SK-N-SH (cell line): ENCODE data around the gene GPER1. TPM values are rescaled to one million over a fixed set of nuclear protein-coding genes. Genes with fewer than 3 reads are reported as not detected.

Source experiments
- CTCF ChIA-PET: fragments of 300-600, 350-600 bp; formaldehyde crosslinking; extraction: SDS; loops from one replicate; lab custom pipeline; 2021; lab: Yijun Ruan, JAX
- POLR2A ChIA-PET: fragments of 350-600 bp; sonication (Branson Sonifier 250); formaldehyde crosslinking; extraction: SDS; loops from one replicate; lab custom pipeline; 2020; ENCODE audit warnings: antibody characterized with exemption, inconsistent platforms; lab: Yijun Ruan, JAX
- DNase-seq: peaks from one replicate; pipeline ENCODE4 v3.0.0; 2012
- H2AFZ ChIP-seq: fragments of 200-600 bp; sonication (generic); 2 replicates; pipeline ENCODE4 v1.8.1; 2016; ENCODE audit warnings: antibody characterized with exemption, mild to moderate bottlenecking, low read depth
- H3F3A ChIP-seq: fragments of 200-600 bp; sonication (generic); replicated peaks from 2 replicates; pipeline ENCODE3; 2016; ENCODE audit warnings: antibody characterized with exemption, mild to moderate bottlenecking; ENCODE audit not compliant: insufficient read depth
- H3K27ac ChIP-seq, 2 experiments: fragments of 200-500 bp in 1 of 2; fragments of 200-600 bp in 1 of 2; sonication (Bioruptor generic) in 1 of 2; sonication (generic), shearing (Covaris generic) in 1 of 2; 2 replicates each; pipeline versions ENCODE4 v1.5.1 to v1.6.1; 2014 to 2016; ENCODE audit warnings: low read depth in 2 of 2, inconsistent platforms in 1 of 2, low read length in 1 of 2, mild to moderate bottlenecking in 1 of 2, mixed read lengths in 1 of 2
- H3K27me3 ChIP-seq: fragments of 200-600 bp; sonication (generic), shearing (Covaris generic); 2 replicates; pipeline ENCODE4 v1.6.1; 2016; ENCODE audit warnings: mixed run types; ENCODE audit not compliant: insufficient read depth
- H3K36me3 ChIP-seq, 2 experiments: fragments of 200-500 bp in 1 of 2; fragments of 200-600 bp in 1 of 2; sonication (Bioruptor generic) in 1 of 2; sonication (generic) in 1 of 2; replicated peaks in 1 of 2; 2 replicates each; pipeline versions ENCODE3 to v1.5.1; 2014 to 2016; ENCODE audit warnings: low read length in 1 of 2, mild to moderate bottlenecking in 1 of 2; ENCODE audit not compliant: insufficient read depth in 2 of 2, control insufficient read depth in 1 of 2
- H3K4me1 ChIP-seq, 2 experiments: fragments of 200-500 bp in 1 of 2; fragments of 200-600 bp in 1 of 2; sonication (Bioruptor generic) in 1 of 2; sonication (generic), shearing (Covaris generic) in 1 of 2; 2 replicates each; pipeline versions ENCODE4 v1.5.1 to v1.6.1; 2014 to 2016; ENCODE audit warnings: low read depth in 1 of 2, low read length in 1 of 2, mixed run types in 1 of 2; ENCODE audit not compliant: insufficient read depth in 2 of 2, control insufficient read depth in 1 of 2
- H3K4me2 ChIP-seq: fragments of 200-600 bp; sonication (generic), shearing (Covaris generic); 2 replicates; pipeline ENCODE4 v1.6.1; 2017; ENCODE audit warnings: mixed run types
- H3K4me3 ChIP-seq, 2 experiments: fragments of 200-500 bp in 1 of 2; fragments of 200-600 bp in 1 of 2; sonication (Bioruptor generic) in 1 of 2; sonication (generic), shearing (Covaris generic) in 1 of 2; 2 replicates each; pipeline versions ENCODE4 v1.5.1 to v1.8.1; 2014 to 2016; ENCODE audit warnings: low read depth in 2 of 2, inconsistent platforms in 1 of 2, low read length in 1 of 2, mild to moderate bottlenecking in 1 of 2, mixed read lengths in 1 of 2, moderate library complexity in 1 of 2
- H3K79me2 ChIP-seq: fragments of 200-600 bp; sonication (generic); 2 replicates; pipeline ENCODE4 v1.8.1; 2017; ENCODE audit warnings: mild to moderate bottlenecking; ENCODE audit not compliant: insufficient read depth
- H3K9ac ChIP-seq: fragments of 200-600 bp; sonication (generic); 2 replicates; pipeline ENCODE4 v1.6.1; 2017; ENCODE audit warnings: mixed run types
- H3K9me2 ChIP-seq: fragments of 200-600 bp; sonication (generic); 2 replicates; pipeline ENCODE4 v1.6.1; 2017; ENCODE audit warnings: mixed run types
- H3K9me3 ChIP-seq: fragments of 200-600 bp; sonication (generic); 2 replicates; pipeline ENCODE4 v1.6.1; 2017; ENCODE audit warnings: mixed run types, mild to moderate bottlenecking, moderate library complexity
- H4K20me1 ChIP-seq: fragments of 200-600 bp; sonication (generic); 2 replicates; pipeline ENCODE4 v1.6.1; 2017; ENCODE audit warnings: mild to moderate bottlenecking, mixed run types; ENCODE audit not compliant: insufficient read depth
- CHD2 ChIP-seq: fragments of 150-350 bp; IDR thresholded peaks from 2 replicates; pipeline ENCODE4 v1.6.1; 2018; ENCODE audit warnings: low read length; ENCODE audit not compliant: partially characterized antibody
- ELF1 ChIP-seq: IDR thresholded peaks from 2 replicates; pipeline ENCODE4 v1.4.0; 2012
- EP300 ChIP-seq, 2 experiments: IDR thresholded peaks; 2 replicates each; pipeline versions ENCODE4 v1.4.0 to v1.6.1; 2012; ENCODE audit warnings: borderline replicate concordance in 1 of 2, low read depth in 1 of 2, low read length in 1 of 2
- EZH2phosphoT487 ChIP-seq: fragments of 200-600 bp; sonication (generic); IDR thresholded peaks from 2 replicates; pipeline ENCODE4 v1.6.1; 2017; ENCODE audit warnings: low read depth, mixed run types, mild to moderate bottlenecking, antibody characterized with exemption, moderate library complexity, borderline replicate concordance
- FOSL2 ChIP-seq: IDR thresholded peaks from 2 replicates; pipeline ENCODE4 v1.4.0; 2012; ENCODE audit warnings: low read depth, mild to moderate bottlenecking, moderate library complexity, borderline replicate concordance
- FOXJ3 ChIP-seq: sonication (generic); formaldehyde crosslinking; IDR thresholded peaks from 2 replicates; pipeline ENCODE4 v1.5.1; 2020; ENCODE audit warnings: mild to moderate bottlenecking, missing genetic modification reagents
- FOXM1 ChIP-seq: IDR thresholded peaks from 2 replicates; pipeline ENCODE4 v1.4.0; 2012; ENCODE audit warnings: low read depth, mild to moderate bottlenecking
- GATA2 ChIP-seq: sonication (generic); formaldehyde crosslinking; IDR thresholded peaks from 2 replicates; pipeline ENCODE4 v1.5.0; 2020; ENCODE audit warnings: mild to moderate bottlenecking, missing genetic modification reagents
- JUND ChIP-seq: IDR thresholded peaks from 2 replicates; pipeline ENCODE4 v1.4.0; 2012
- MEF2A ChIP-seq: IDR thresholded peaks from 2 replicates; pipeline ENCODE4 v1.4.0; 2012; ENCODE audit warnings: low read depth, borderline replicate concordance
- MXI1 ChIP-seq: IDR thresholded peaks from 2 replicates; pipeline ENCODE4 v1.6.1; 2012; ENCODE audit warnings: mild to moderate bottlenecking, low read depth, low read length, improper control_type of control experiment
- NFIC ChIP-seq: IDR thresholded peaks from 2 replicates; pipeline ENCODE4 v1.4.0; 2012; ENCODE audit warnings: borderline replicate concordance
- SIN3A ChIP-seq: IDR thresholded peaks from 2 replicates; pipeline ENCODE4 v1.6.1; 2012; ENCODE audit warnings: low read depth, mild to moderate bottlenecking, low read length, moderate library complexity, borderline replicate concordance
- TAF1 ChIP-seq: IDR thresholded peaks from 2 replicates; pipeline ENCODE4 v1.6.1; 2012; ENCODE audit warnings: low read depth, mild to moderate bottlenecking, low read length, moderate library complexity, borderline replicate concordance
- TEAD4 ChIP-seq: IDR thresholded peaks from 2 replicates; pipeline ENCODE4 v1.4.0; 2012; ENCODE audit warnings: mild to moderate bottlenecking, borderline replicate concordance; ENCODE audit not compliant: insufficient read depth
- WGBS: methylation state at CpG from one replicate; pipeline ENCODE4 v1.1.6; 2017; ENCODE audit warnings: low lambda C conversion rate; 5-methylcytosine and 5-hydroxymethylcytosine counted together
- polyA plus RNA-seq, 3 experiments: library from polyadenylated mRNA; depleted of rRNA; stranded (reverse); fragments of >200 nt; gene quantifications; 2 replicates each; pipeline ENCODE4 v1.2.3, GENCODE V29; 2012
- TF ChIP-seq, protein P1 (sequence below): IDR thresholded peaks from 2 replicates; pipeline ENCODE4; 2012
- TF ChIP-seq, protein P2 (sequence below): IDR thresholded peaks from 2 replicates; pipeline ENCODE4 v1.4.0; 2012; ENCODE audit warnings: low read depth, borderline replicate concordance
- TF ChIP-seq, protein P3 (sequence below): fragments of 200-600 bp; sonication (generic); IDR thresholded peaks from 2 replicates; pipeline ENCODE4 v1.6.1; 2017; ENCODE audit warnings: antibody characterized with exemption, mild to moderate bottlenecking, moderate library complexity

GPER1 gene
- polyA plus RNA-seq, 1 of the 3 experiments (the other 2 are of a cell fraction), result 6.4 TPM

DNA sequence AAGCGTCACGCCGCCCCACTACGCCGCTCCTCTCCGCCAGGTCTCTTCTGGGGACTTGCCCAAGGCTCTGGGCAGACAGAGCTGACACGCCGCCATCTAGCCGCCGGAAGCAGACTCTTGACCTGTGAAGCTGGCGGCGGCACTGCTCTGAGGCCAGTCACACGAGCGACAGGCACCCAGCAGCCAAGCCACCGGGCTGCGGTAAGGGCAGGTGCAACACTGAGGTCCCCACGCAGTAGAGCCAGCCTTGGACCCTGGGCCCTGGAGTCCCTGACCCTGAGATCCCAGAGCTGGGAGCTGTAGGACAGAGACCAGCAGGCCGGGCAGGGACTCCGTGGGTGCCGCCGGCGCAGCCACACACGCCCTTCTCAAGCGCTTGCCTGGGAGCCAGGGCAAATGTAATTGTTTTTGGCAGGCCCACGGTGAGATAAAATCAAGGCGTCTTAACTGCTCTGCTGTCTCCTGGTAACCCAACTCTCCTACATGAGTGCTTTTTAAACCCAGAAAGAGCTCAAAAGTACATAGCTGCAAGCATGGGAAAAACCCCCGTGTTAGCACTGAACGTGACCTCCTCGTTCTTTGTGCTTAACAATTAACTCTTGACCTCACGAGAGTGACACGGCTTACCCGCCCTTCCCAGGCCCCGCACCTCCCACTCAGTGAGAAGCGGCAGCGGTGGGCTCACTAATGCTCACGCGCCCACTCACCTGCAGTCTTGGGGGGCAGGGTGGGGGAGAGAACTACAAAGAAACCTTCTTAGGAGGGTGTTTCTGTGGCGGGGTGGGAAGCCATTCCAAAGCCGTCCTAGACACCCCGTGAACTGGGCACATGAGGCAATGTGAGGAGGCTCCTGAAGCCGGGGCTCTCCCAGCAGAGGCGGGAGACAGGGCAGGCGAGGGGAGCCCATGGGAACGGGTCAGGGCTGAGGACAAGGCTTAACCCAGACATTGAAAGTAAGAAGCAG is 8.5 kb downstream of the GPER1 start:
- peaks cover 23% of the 10 kb centered on the region for H4K20me1 ChIP-seq
- no peak overlapping the region; a peak in 1 of 4 replicates for H3K4me3 ChIP-seq
- peaks cover 12 to 44% of the 10 kb centered on the region in 2 experiments; a peak in 3 of 4 replicates for H3K4me1 ChIP-seq
- peak overlapping the region; percentile 43; the same call in 1 of the 2 replicates for H3K4me2 ChIP-seq
- DNase-seq, result peak; percentile 88
- peaks cover 23% of the 10 kb centered on the region; the same call in 1 of the 2 replicates for H3K79me2 ChIP-seq
- H2AFZ ChIP-seq, result no peak overlapping the region
- peak overlapping the region in 1 of 2 experiments; percentile 71; a peak in 2 of 4 replicates for H3K27ac ChIP-seq
- H3K36me3 ChIP-seq, result peaks cover 0 to 37% of the 10 kb centered on the region in 2 experiments
- no peak overlapping the region for H3K9ac ChIP-seq
- no peaks in the 10 kb centered on the region for H3K9me2 ChIP-seq
- ChIA-PET CTCF (interaction anchor here (0.6 to 5.1 kb wide), 14 partner anchors 8 to 336 kb away, joined by 3 to 48 read pairs (median 5); partner anchors contain the start of genes GPER1 and GPR146), POLR2A (interaction anchor here (1.2 kb wide), 1 partner anchor 122 kb away, joined by 5 read pairs; the partner anchor contains the start of gene COX19)
- WGBS, result 70% methylated on average over 41 of the region's 44 CpGs
- no peaks in the 10 kb centered on the region for H3F3A ChIP-seq
- TF ChIP-seq MXI1 (peak; percentile 39; the same call in 1 of the 2 replicates), CHD2 (peak; percentile 9), NFIC (no peak), GATA2 (CRISPR knock-in tag) (peak; percentile 66; the same call in 1 of the 2 replicates), FOXJ3 (CRISPR knock-in tag) (peak; percentile 33; the same call in 1 of the 2 replicates)
- TF ChIP-seq, protein P1, sequence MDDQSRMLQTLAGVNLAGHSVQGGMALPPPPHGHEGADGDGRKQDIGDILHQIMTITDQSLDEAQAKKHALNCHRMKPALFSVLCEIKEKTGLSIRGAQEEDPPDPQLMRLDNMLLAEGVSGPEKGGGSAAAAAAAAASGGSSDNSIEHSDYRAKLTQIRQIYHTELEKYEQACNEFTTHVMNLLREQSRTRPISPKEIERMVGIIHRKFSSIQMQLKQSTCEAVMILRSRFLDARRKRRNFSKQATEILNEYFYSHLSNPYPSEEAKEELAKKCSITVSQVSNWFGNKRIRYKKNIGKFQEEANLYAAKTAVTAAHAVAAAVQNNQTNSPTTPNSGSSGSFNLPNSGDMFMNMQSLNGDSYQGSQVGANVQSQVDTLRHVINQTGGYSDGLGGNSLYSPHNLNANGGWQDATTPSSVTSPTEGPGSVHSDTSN, result peak; percentile 82
- TF ChIP-seq, protein P2, sequence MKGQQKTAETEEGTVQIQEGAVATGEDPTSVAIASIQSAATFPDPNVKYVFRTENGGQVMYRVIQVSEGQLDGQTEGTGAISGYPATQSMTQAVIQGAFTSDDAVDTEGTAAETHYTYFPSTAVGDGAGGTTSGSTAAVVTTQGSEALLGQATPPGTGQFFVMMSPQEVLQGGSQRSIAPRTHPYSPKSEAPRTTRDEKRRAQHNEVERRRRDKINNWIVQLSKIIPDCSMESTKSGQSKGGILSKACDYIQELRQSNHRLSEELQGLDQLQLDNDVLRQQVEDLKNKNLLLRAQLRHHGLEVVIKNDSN, result no peak
- H3K9me3 ChIP-seq, result no peaks in the 10 kb centered on the region
- no peaks in the 10 kb centered on the region for H3K27me3 ChIP-seq

DNA sequence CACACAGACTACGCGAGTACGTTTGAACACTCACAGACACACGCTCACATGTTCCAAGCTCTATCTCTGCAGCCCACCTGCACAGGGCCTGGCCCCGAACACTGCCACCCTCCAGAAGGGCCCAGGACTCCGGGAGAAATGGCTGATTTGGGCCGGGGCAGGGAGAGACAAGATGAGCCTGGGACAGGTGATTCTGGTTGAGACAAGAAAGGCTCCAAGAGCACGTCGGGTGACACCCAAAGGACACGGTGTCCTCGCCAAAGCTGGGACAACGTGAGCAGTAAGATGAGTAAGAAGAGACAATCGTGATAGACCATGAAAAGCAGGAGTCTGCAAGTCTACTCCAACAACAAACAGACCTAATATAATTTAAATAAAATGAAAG is 9.2 kb downstream of the GPER1 start:
- Histone ChIP-seq H3K4me3 (no peak overlapping the region), H4K20me1 (peaks cover 23% of the 10 kb centered on the region), H3K4me2 (no peak overlapping the region), H3K79me2 (peaks cover 21% of the 10 kb centered on the region; the same call in 1 of the 2 replicates), H2AFZ (no peak overlapping the region), H3K36me3 (peaks cover 0 to 31% of the 10 kb centered on the region in 2 experiments), H3K4me1 (peaks cover 12 to 49% of the 10 kb centered on the region in 2 experiments; a peak in 3 of 4 replicates), H3K27me3 (no peaks in the 10 kb centered on the region), H3K9me3 (no peaks in the 10 kb centered on the region), H3K27ac (no peak overlapping the region; a peak in 1 of 4 replicates), H3K9me2 (no peaks in the 10 kb centered on the region), H3K9ac (no peak overlapping the region), H3F3A (no peaks in the 10 kb centered on the region)
- ChIA-PET POLR2A (interaction anchor here (1.2 kb wide), 1 partner anchor 122 kb away, joined by 5 read pairs; the partner anchor contains the start of gene COX19), CTCF (interaction anchor here (0.6 to 5.1 kb wide), 7 partner anchors 10 to 336 kb away, joined by 3 to 48 read pairs (median 7); partner anchors contain the start of gene GPER1)
- DNase-seq, result no peak
- WGBS, result 91% methylated on average over 13 of the region's 13 CpGs
- TF ChIP-seq, protein P3, sequence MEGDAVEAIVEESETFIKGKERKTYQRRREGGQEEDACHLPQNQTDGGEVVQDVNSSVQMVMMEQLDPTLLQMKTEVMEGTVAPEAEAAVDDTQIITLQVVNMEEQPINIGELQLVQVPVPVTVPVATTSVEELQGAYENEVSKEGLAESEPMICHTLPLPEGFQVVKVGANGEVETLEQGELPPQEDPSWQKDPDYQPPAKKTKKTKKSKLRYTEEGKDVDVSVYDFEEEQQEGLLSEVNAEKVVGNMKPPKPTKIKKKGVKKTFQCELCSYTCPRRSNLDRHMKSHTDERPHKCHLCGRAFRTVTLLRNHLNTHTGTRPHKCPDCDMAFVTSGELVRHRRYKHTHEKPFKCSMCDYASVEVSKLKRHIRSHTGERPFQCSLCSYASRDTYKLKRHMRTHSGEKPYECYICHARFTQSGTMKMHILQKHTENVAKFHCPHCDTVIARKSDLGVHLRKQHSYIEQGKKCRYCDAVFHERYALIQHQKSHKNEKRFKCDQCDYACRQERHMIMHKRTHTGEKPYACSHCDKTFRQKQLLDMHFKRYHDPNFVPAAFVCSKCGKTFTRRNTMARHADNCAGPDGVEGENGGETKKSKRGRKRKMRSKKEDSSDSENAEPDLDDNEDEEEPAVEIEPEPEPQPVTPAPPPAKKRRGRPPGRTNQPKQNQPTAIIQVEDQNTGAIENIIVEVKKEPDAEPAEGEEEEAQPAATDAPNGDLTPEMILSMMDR, result no peak
- no peak for TF ChIP-seq EP300 (IDR thresholded peaks at IDR 0.05; ENCODE audit: borderline replicate concordance in 1 of 2, low read depth in 1 of 2, low read length in 1 of 2)
- no peak for TF ChIP-seq MEF2A
- TF ChIP-seq NFIC, result no peak
- no peak for TF ChIP-seq JUND
- TF ChIP-seq TEAD4, result no peak
- no peak for TF ChIP-seq SIN3A
- TF ChIP-seq TAF1, result no peak
- TF ChIP-seq, protein P2, result no peak
- TF ChIP-seq EZH2phosphoT487, result no peak
- no peak for TF ChIP-seq ELF1
- TF ChIP-seq FOSL2, result no peak
- TF ChIP-seq FOXM1, result no peak
